SK-N-SH treated with all-trans-retinoic acid at 6 μM for 48 hours (cell line): ENCODE data around the gene SLC12A4.

Experiments used
- BACH2 ChIP-seq: fragments of 250-450 bp; sonication (Bioruptor Pico); IDR thresholded peaks from 2 replicates; pipeline ENCODE4 v1.9.0; 2021; ENCODE audit warnings: mild to moderate bottlenecking, borderline replicate concordance
- TCF4 ChIP-seq: fragments of 250-450 bp; sonication (Bioruptor Pico); IDR thresholded peaks from 2 replicates; pipeline ENCODE4 v1.8.0; 2021; ENCODE audit warnings: mild to moderate bottlenecking, moderate library complexity, borderline replicate concordance
- ZNF565 ChIP-seq: fragments of 450-650 bp; formaldehyde crosslinking; conservative IDR thresholded peaks from 2 replicates; pipeline ENCODE4 v1.5.0; 2020; ENCODE audit warnings: low read depth, mild to moderate bottlenecking, moderate library complexity

DNA sequence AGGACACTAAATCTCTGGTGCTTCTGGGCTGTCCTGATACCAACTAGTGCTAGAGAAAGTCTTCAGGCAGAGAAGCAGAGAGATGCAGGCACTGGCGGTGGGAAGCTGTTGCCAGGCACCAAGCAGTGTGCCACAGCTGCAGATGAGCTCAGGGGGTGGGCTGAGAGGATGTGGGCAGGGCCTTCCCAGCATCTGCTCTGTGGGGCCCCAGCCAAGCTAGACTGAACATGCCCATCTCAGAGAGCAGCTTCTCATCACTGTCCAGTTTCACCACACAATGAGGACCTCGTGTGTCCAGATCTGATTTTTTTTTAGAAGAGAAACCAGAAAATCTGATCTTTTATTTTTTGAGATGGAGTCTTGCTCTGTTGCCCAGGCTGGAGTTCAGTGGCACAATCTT, 58.3 kb downstream of the SLC12A4 start:
- TF ChIP-seq TCF4 (CRISPR knock-in tag) (no peak), BACH2 (CRISPR knock-in tag) (no peak), ZNF565 (CRISPR knock-in tag) (no peak)
